ENCODE data around the gene UCN.

DNA sequence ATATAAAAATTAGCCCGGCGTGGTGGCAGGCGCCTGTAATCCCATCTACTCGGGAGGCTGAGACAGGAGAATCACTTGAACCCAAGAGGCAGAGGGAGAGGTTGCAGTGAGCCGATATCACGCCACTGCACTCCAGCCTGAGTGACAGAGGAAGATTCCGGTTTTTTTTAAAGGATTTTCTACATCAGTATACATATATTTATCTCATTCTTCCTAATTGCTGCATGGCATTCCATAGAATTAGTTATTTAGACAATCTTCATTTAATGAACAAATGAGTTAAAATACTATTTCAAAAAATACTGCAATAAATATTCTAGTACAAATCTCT is 46.3 kb upstream of the UCN start:
- TF ChIP-seq, protein P1, sequence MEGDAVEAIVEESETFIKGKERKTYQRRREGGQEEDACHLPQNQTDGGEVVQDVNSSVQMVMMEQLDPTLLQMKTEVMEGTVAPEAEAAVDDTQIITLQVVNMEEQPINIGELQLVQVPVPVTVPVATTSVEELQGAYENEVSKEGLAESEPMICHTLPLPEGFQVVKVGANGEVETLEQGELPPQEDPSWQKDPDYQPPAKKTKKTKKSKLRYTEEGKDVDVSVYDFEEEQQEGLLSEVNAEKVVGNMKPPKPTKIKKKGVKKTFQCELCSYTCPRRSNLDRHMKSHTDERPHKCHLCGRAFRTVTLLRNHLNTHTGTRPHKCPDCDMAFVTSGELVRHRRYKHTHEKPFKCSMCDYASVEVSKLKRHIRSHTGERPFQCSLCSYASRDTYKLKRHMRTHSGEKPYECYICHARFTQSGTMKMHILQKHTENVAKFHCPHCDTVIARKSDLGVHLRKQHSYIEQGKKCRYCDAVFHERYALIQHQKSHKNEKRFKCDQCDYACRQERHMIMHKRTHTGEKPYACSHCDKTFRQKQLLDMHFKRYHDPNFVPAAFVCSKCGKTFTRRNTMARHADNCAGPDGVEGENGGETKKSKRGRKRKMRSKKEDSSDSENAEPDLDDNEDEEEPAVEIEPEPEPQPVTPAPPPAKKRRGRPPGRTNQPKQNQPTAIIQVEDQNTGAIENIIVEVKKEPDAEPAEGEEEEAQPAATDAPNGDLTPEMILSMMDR (conservative IDR thresholded peaks at IDR 0.05; ENCODE audit: low read length) = no peak
- no peak for TF ChIP-seq EZH2phosphoT487 (IDR thresholded peaks at IDR 0.05; ENCODE audit: borderline replicate concordance)
